ENCODE measurements around the gene CUX1. TPM values are rescaled to one million over a fixed set of nuclear protein-coding genes. Genes with fewer than 3 reads are reported as not detected.

CUX1 gene
- total RNA-seq, 1 experiment from 2014 or later, result 53.5 TPM

DNA sequence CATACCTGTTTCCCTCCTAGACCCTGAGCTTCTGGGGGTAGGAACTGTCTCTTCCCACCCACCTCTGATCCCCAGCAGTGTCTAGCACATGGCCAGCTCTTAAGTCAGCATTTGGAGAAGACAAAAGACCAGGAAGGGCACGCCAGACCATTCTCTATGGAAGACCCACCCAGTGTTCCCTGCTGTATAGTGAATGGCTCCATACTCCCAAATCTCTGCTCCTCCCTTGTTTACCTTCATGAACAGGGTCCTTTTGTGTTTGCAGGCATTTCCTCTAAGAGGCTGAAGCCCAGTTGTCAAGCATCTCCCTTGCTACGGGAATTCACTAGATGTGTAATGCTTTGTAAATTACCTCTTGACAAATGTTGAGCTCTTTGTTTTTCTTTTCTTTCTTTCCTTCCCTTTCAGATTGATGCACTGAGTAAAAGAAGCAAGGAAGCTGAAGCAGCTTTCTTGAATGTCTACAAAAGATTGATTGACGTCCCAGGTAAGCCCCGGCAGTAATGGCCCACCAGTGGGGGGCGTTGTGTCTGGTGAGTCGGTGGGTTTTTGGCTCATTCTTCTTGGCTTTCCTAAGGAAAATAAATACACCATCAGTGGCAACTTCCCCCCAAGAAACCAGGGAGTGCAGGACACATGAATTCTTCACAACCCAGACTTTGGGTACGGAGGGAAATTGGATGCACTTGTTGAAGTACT lies 252.7 kb downstream of the CUX1 start:
- no peak overlapping the region for H2AFZ ChIP-seq (ENCODE audit: low read length)
- no peak overlapping the region for H3T11ph ChIP-seq (ENCODE audit: low read length)
- no peaks in the 10 kb centered on the region for H3K27me3 ChIP-seq (ENCODE audit: insufficient read depth, low read length)
- H2AK5ac ChIP-seq (ENCODE audit: insufficient read length, low read length), result no peak overlapping the region
- no peaks in the 10 kb centered on the region for H4K20me1 ChIP-seq (ENCODE audit: control insufficient read depth, insufficient read depth, insufficient read length)
- H4K91ac ChIP-seq (ENCODE audit: insufficient read length, low read depth, low read length), result no peak overlapping the region
- no peak overlapping the region for H3K14ac ChIP-seq (ENCODE audit: insufficient read depth, low read length)
- H3K79me1 ChIP-seq (ENCODE audit: insufficient read depth, low read depth, low read length, poor library complexity, severe bottlenecking), result no peaks in the 10 kb centered on the region
- H2BK120ac ChIP-seq (ENCODE audit: low read depth, low read length, poor library complexity, severe bottlenecking), result no peak overlapping the region
- H3K23ac ChIP-seq (ENCODE audit: insufficient read length, low read depth, low read length), result no peak overlapping the region
- Mint-ChIP-seq H3K27ac (peak overlapping the region; percentile 42 to 82 (median 50)), H3K4me1 (peaks cover 10 to 12% of the 10 kb centered on the region in 2 experiments), H3K36me3 (ENCODE audit: insufficient read depth in 1 of 3, low read depth in 3 of 3) (peaks cover 29 to 36% (median 31%) of the 10 kb centered on the region in 3 experiments), H3K4me3 (no peak overlapping the region), H3K27me3 (ENCODE audit: low read depth) (no peaks in the 10 kb centered on the region), H3K9me3 (no peaks in the 10 kb centered on the region)
- no peak overlapping the region for H3K4ac ChIP-seq (ENCODE audit: low read depth, low read length)
- no peaks in the 10 kb centered on the region for H3K23me2 ChIP-seq (ENCODE audit: insufficient read length, low read depth, low read length, poor library complexity, severe bottlenecking)
- H3K79me2 ChIP-seq (ENCODE audit: insufficient read depth, low read length), result 0 out of 2 replicates have a peak, but pooled peaks cover 2% of the 10 kb centered on the region
- H2BK12ac ChIP-seq (ENCODE audit: insufficient read length, low read depth, low read length), result no peak overlapping the region
- no peak overlapping the region for H3K56ac ChIP-seq (ENCODE audit: insufficient read length, low read depth, low read length)
- H2BK15ac ChIP-seq (ENCODE audit: low read depth, low read length), result no peak overlapping the region
- H3K18ac ChIP-seq (ENCODE audit: insufficient read length, low read depth, low read length), result no peak overlapping the region
- TF ChIP-seq, protein P1, sequence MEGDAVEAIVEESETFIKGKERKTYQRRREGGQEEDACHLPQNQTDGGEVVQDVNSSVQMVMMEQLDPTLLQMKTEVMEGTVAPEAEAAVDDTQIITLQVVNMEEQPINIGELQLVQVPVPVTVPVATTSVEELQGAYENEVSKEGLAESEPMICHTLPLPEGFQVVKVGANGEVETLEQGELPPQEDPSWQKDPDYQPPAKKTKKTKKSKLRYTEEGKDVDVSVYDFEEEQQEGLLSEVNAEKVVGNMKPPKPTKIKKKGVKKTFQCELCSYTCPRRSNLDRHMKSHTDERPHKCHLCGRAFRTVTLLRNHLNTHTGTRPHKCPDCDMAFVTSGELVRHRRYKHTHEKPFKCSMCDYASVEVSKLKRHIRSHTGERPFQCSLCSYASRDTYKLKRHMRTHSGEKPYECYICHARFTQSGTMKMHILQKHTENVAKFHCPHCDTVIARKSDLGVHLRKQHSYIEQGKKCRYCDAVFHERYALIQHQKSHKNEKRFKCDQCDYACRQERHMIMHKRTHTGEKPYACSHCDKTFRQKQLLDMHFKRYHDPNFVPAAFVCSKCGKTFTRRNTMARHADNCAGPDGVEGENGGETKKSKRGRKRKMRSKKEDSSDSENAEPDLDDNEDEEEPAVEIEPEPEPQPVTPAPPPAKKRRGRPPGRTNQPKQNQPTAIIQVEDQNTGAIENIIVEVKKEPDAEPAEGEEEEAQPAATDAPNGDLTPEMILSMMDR (conservative IDR thresholded peaks at IDR 0.05), result peak; percentile 68
- no peaks in the 10 kb centered on the region for H3K9me3 ChIP-seq (ENCODE audit: control insufficient read depth, low read depth, low read length)
- WGBS (ENCODE audit: extremely low coverage, insufficient read length, low lambda C conversion rate), result no CpG with 5 or more reads among the region's 7 CpGs
- H3K4me2 ChIP-seq (ENCODE audit: insufficient read depth, insufficient read length, low read length), result no peak overlapping the region
- no peak overlapping the region for H2BK5ac ChIP-seq (ENCODE audit: insufficient read length, low read length)
- no peak overlapping the region for H4K8ac ChIP-seq (replicated peaks; ENCODE audit: insufficient read length, low read depth, low read length)
- DNase-seq, result no peak
- peaks cover 2% of the 10 kb centered on the region; the same call in 1 of the 2 replicates for H3K4me1 ChIP-seq (ENCODE audit: insufficient read depth, low read length)
- no peak overlapping the region for H2BK20ac ChIP-seq (ENCODE audit: low read depth, low read length, poor library complexity, severe bottlenecking)
- H3K9ac ChIP-seq (ENCODE audit: extremely low read depth, insufficient read length, low read length), result no peak overlapping the region
- H3K27ac ChIP-seq (ENCODE audit: insufficient read length, low read depth, low read length), result no peak overlapping the region
- H4K5ac ChIP-seq (ENCODE audit: insufficient read length, low read depth, low read length), result no peak overlapping the region

Measured in H9 (cell line).